ENCODE measurements around the gene PPARD. TPM values are rescaled to one million over a fixed set of nuclear protein-coding genes. Genes with fewer than 3 reads are reported as not detected.

PPARD gene
- total and polyA plus RNA-seq, 2 of the 13 experiments (the other 11 are each of a cell fraction or from before 2014, with no cell fraction given), result 6.1 to 13.3 TPM

GRCh38 chr6:35370124-35370741 is 27.9 kb downstream of the PPARD start (continued):
- TF ChIP-seq PRDM10 (CRISPR knock-in tag; IDR thresholded peaks at IDR 0.05; ENCODE audit: low read depth) (no peak), ZNF7 (CRISPR knock-in tag; IDR thresholded peaks at IDR 0.05) (no peak), TCF7 (IDR thresholded peaks at IDR 0.05; ENCODE audit: low read depth) (peak; percentile 61; the same call in 1 of the 2 replicates), MAFF (IDR thresholded peaks at IDR 0.05; ENCODE audit: low read depth, low read length) (no peak), ZFP36L1 (CRISPR knock-in tag; IDR thresholded peaks at IDR 0.05) (peak; percentile 51; the same call in 1 of the 2 replicates), THRA (CRISPR knock-in tag; IDR thresholded peaks at IDR 0.05; ENCODE audit: borderline replicate concordance) (peak; percentile 65; the same call in 1 of the 2 replicates), ZHX1 (CRISPR knock-in tag; IDR thresholded peaks at IDR 0.05; ENCODE audit: low read depth) (no peak), ZGPAT (CRISPR knock-in tag; IDR thresholded peaks at IDR 0.05) (peak; percentile 60), CBX2 (IDR thresholded peaks at IDR 0.05; ENCODE audit: low read depth, low read length) (no peak), CBX2 (CRISPR knock-in tag; IDR thresholded peaks at IDR 0.05; ENCODE audit: low read depth) (no peak), HES4 (CRISPR knock-in tag; IDR thresholded peaks at IDR 0.05; ENCODE audit: borderline replicate concordance) (no peak), ZNF274 (CRISPR knock-in tag; IDR thresholded peaks at IDR 0.05) (no peak), KAT7 (CRISPR knock-in tag; IDR thresholded peaks at IDR 0.05; ENCODE audit: borderline replicate concordance) (no peak), ZFAT (CRISPR knock-in tag; conservative IDR thresholded peaks at IDR 0.05) (no peak), ZBED4 (CRISPR knock-in tag; IDR thresholded peaks at IDR 0.05; ENCODE audit: borderline replicate concordance) (no peak), ETV6 (CRISPR knock-in tag; conservative IDR thresholded peaks at IDR 0.05) (no peak)

Data from HepG2 (cell line).